Astrocyte (in vitro differentiated cells and primary cell): Measurements from ENCODE around the gene SPATA32.

Source experiments
- EZH2 ChIP-seq: IDR thresholded peaks from 2 replicates; pipeline ENCODE4 v1.6.1; 2012; ENCODE audit warnings: mild to moderate bottlenecking, low read length, inconsistent platforms; ENCODE audit not compliant: insufficient read depth
- TF ChIP-seq, protein P1 (sequence below): IDR thresholded peaks from 2 replicates; pipeline ENCODE4 v1.5.1; 2011; ENCODE audit warnings: low read depth, mild to moderate bottlenecking, inconsistent platforms, low read length, moderate library complexity; ENCODE audit not compliant: insufficient read depth

GRCh38 chr17:45234641-45235415 lies 27.1 kb downstream of the SPATA32 start:
- TF ChIP-seq, protein P1, sequence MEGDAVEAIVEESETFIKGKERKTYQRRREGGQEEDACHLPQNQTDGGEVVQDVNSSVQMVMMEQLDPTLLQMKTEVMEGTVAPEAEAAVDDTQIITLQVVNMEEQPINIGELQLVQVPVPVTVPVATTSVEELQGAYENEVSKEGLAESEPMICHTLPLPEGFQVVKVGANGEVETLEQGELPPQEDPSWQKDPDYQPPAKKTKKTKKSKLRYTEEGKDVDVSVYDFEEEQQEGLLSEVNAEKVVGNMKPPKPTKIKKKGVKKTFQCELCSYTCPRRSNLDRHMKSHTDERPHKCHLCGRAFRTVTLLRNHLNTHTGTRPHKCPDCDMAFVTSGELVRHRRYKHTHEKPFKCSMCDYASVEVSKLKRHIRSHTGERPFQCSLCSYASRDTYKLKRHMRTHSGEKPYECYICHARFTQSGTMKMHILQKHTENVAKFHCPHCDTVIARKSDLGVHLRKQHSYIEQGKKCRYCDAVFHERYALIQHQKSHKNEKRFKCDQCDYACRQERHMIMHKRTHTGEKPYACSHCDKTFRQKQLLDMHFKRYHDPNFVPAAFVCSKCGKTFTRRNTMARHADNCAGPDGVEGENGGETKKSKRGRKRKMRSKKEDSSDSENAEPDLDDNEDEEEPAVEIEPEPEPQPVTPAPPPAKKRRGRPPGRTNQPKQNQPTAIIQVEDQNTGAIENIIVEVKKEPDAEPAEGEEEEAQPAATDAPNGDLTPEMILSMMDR = peak; percentile 10
- TF ChIP-seq EZH2 = no peak
